C4-2B (cell line): ENCODE measurements around the gene ZNF200.

Experiments used
- CTCF ChIP-seq: fragments of 450-650 bp; conservative IDR thresholded peaks from 2 replicates; pipeline ENCODE4 v1.5.1; 2017; ENCODE audit warnings: mild to moderate bottlenecking
- ZFX ChIP-seq: fragments of 450-650 bp; IDR thresholded peaks from 2 replicates; pipeline ENCODE4 v1.6.1; 2017

GRCh38 chr16:3248596-3248995 is 13.6 kb upstream of the ZNF200 start:
- TF ChIP-seq CTCF (no peak), ZFX (no peak)
